Measurements from ENCODE around the gene MGA.

Gene MGA

DNA sequence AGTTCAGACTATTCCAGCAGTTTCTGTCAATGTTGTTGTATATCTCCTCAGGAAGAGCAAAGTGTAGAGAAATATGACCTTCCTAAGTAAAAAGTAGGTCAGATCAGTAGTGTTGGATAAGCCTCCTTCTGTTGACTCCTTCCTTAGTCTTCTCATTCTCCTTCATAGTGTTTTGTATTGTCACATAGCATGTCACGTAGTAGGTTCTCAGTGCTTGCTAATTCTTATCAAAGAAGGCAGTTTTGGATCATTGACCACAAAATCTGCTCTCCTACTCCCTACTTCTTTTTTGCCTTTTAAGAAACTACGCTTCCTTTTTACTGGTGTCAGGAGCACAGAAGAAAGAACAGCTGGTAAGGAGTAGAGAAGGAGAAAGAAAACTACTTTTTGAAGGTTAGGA lies 1.0 kb upstream of the MGA start:
- DNase-seq: no peak

DNA sequence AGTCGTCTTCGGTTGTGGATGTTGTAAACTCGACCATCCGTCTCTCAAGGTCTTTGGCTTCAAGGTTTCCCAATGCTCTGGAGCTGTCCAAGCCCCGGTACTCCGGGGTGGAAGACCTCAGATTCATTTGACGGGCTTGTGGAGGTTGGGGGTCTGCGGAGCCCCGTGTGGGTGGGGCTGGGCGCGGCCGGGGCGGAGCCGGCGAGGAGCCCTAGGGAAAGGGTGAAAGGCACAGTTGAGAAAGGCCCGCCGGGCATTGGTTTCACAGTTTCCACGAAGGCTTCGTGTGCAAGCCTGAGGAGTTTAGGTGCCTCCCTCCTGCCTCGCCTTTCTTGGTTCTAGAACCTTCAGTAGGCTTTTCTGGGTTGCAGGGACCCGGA lies 360 bp upstream of the MGA start:
- DNase-seq: no peak

DNA sequence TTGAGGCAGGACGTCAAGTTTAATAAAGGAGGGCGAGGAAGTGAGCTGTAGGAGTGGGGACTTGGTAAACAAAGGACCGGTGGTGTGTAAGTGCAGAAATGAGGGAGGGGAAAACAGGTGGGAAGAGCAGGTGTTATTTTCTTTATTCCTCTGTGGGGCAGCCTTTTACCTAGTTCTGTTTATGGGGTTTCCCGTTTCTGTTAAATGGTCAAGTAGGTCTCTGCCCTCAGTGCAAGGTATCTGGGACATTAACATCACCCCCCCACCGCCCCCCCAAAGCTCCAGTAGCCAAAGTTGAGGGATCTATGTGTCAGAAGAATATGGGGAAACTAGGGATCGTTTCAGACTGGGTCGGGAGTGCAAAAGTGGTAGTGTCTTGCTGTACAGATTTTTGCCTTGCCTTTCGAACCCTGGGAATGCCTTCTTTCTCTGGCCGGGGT lies 893 bp downstream of the MGA start:
- no peak for DNase-seq

DNA sequence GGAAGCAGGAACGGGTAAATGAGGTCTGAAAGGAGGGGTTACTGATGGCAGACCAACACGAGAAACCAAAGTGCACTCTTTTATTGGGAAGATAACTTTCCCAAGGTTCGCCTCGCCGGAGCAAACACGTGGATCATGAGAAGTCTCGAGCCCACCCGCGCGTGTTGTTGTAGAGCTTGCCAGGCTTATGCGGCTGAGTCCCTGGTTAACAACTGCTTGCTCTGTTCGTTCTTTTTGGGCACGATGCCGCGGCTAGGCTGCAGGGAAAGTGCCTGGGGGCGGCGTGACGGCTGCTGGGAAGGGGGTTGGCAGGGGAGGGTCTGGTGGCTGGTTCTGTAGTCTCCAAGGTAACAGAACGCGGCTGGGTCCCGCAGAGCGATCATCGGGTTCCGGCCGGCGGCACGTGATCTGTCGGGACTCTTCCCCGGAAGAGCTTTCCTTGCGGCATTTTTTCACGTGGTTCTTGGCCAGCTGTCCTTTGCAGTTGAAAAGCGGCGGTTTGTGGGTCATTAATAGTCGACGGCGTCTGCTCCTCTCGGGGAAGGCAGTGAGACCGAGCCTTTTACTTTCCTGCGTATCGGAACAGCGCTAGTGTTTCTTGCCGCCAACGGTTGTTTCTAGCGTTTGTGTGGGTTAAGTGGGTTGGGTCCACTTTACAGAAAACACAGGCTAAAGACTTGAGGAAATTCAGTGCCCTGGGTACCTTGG lies 1.5 kb downstream of the MGA start:
- DNase-seq: peak; percentile 49 to 78

DNA sequence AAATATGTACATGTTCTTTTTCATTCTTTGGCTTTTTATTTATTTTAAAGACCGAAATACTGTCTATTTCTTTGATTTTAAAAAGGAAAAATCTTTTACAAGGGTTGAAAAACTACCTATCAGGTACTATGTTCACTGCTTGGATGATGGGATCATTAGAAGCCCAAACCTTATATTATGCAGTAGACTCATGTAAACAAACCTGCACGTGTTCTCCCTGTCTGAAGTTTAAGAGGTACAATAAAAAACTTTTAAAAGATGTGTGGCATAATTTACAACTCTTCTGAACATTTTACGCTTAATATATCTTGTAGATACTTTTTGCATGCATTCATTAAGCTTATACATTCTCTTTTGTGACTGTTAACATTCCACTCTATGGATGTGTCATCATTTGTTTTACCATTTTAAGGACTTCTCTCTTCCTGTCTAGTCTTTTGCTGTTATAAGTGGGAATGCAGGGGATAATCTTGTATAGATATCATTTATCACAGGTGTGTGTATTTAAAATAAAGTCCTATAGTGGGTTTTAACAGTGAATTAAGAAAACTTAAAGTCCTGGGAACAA lies 6.2 kb downstream of the MGA start:
- DNase-seq: no peak

DNA sequence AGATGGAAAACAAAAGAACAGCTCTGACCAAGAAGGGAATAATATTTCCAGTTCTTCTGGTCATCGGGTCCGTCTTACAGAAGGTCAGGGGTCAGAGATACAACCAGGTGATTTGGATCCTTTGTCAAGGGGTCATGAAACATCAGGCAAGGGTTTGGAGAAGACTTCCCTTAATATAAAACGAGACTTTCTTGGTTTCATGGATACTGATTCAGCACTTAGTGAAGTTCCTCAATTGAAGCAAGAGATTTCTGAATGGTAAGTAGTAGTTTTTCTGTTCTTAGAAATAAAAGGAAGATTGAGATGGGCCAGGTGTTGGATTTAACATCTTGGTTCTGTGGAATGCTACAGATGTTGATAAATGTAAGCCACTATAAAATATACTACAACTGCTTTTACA lies 9.5 kb downstream of the MGA start:
- DNase-seq: no peak

DNA sequence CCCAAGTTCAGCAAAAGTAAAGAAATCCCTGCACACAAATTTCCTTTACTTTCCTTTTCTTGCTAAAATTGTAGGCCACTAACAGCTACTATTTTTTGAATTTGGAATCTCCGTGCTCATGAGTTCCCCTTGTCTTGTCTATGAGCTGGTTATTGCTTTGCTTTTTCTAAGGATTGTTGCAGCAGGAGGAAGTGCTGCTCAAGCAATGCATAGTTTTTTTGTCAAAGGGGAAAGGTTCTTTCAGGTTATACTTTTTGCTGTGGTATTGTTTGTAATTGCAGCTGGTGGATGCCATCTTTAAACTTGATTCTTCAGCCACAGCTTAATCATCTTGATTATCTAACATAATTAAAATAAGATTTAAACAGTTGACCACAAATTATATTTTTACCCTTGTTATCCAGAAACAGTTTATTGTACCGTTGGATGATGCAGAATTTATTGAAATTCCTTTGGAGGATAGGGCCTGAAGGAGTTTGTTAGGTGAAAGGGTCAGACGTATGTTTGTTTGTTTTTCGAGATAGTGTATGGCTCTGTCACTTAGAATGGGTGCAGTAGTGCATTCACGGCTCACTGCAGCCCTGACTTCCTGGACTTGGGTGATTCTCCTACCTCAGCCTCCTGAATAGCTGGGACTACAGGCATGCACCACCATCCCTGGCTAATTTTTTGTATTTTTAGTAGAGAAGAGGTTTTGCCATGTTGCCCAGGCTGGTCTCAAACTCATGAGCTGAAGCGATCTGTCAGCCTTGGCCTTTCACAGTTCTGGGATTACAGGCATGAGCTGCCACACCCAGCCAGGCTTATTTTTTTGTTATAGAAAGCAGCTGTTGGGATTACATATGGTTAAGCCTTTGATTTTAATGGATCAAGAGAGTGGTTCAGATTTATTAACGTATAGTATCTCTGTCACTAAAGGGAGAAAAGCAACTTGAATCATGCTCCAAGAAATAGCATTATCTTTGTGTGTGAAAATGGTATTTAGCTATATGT lies 11.7 kb downstream of the MGA start:
- DNase-seq: no peak

DNA sequence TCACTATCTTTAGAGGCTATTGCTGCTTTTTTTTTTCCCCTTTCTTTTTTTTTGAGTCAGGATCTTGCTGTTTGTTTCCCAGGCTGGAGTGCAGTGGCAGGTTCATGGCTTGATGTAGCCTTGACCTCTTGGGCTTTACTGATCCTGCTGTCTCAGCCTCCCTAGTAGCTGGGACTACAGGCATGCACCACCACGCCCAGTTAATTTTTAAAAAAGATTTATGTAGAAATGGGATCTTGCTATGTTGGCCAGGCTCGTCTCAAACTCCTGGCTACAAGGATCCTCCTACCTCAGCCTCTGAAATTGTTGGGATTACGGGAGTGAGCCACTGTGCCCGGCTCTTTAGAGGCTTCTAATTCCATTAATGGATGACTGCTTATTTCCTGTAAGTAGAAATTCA lies 15.1 kb downstream of the MGA start:
- DNase-seq: no peak

DNA sequence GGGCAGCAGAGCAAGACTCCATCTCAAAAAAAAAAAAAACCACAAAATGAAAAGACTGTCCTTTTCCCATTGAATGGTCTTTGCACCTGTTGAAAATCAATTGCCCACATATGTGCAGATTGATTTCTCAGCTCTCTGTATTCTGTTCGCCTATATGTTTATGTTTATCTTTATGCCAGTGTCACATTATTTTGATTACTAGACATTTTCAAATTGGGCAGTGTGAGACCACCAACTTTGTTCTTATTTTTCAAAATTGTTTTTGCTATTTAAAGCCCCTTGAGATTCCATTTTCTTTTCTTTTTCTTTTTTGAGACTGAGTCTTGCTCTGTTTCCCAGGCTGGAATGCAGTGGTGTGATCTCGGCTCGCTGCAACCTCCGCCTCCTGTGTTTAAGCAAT lies 18.5 kb downstream of the MGA start:
- DNase-seq: no peak

DNA sequence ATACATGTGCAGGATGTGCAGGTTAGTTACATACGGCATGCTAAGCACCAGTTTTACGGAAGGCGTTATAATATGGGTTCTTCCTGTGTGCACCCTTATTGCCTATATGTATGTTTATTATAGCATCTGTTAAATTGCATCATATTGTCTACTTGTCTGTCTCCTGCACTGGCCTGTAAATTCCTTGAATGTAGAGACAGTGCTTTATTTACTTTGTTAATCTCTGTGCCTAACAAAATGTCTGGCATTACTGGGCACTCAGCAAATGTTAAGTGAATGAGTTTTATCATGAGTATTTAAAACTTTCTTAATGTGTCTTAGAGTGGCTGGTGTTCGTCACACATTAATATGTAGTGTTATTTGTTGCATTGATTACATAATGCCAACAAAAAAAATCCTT lies 23.8 kb downstream of the MGA start:
- DNase-seq: no peak

DNA sequence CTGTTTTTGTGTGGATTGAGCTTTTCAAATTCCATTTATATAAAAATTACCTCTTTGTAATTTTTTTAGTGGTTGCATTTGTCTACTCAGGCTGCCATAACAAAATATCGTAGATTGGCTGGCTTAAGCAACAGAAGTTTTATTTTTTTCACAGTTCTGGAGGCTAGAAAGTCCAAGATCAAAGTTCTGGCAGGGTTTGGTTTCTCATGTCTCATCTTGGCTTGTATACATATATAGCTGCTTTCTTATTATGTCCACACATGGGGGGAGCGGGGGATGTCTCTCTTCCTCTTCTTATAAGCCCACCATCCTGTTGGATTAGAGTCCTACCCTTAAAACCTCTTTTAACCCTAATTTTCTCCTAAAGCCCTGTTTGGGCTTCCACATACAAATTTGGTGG lies 28.5 kb downstream of the MGA start:
- no peak for DNase-seq

DNA sequence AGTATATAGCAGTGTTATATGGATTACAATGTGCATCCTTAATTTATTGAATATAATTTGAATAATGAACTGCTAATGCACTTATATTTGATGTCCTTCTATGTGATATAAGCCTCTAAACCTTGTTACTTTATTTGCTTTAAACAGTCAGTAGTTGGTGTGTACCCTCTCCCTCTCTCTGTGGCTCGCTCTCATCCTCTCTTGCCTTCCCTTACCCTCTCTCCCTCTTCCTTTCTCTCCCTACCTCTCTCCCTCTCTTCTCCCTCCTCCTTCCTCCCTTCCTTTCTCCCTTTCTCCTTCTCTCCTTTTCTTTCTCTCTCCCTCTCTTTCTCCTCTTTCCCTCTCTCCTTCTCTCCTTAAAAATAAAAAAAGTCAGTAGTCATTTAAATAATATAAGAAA lies 28.9 kb downstream of the MGA start:
- no peak for DNase-seq

DNA sequence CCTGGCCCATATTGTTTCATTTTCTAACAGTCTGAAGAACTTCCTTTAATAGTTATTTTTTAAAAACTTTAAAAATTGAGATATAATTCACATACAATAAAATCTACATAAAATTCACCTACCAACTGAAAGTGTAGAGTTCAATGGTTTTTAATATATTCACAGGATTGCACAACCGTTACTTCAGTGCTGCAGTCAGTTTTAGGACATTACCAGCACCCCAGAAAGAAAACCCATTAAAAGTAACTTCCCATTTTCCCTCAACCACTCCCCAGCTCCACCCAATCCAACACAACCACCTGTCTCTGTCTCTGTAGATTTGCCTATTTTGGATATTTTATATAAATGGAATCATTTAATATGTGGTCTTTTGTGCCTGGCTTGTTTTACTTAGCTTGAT lies 29.6 kb downstream of the MGA start:
- DNase-seq: no peak

DNA sequence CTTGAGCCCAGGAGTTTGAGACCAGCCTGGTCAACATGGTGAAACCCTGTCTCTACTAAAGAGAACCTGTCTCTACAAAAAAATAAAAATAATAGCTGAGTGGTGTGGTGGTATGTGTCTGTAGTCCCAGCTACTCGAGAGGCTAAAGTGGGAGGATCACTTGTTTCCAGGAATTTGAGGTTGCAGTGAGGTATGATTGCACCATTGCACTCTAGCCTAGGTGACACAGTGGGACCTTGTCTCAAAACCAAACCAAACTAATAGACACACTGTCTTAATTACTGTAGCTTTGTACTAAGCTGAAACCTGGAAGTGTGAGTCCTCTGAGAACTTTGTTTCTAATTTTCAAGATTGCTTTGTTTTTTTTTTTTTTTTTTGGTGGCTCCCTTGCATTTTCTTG lies 30.4 kb downstream of the MGA start:
- no peak for DNase-seq

DNA sequence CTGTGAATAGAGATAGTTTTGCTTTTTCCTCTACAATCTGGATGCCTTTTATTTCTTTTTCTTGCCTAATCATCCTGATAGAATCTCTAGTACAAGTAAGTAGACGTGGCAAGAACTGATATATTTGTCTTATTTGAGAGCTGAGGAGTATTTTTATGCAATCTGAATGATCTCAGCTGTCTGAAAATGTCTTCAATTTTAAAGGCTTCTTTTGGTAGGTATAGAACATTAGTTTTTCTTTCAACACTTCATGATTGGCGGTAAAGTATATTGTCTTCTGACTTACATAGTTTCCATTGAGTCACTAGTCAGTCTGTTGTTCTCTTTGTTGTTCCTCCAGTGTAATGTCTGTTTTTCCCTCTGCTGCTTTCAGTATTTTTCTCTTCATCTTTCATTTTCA lies 31.3 kb downstream of the MGA start:
- DNase-seq: no peak

DNA sequence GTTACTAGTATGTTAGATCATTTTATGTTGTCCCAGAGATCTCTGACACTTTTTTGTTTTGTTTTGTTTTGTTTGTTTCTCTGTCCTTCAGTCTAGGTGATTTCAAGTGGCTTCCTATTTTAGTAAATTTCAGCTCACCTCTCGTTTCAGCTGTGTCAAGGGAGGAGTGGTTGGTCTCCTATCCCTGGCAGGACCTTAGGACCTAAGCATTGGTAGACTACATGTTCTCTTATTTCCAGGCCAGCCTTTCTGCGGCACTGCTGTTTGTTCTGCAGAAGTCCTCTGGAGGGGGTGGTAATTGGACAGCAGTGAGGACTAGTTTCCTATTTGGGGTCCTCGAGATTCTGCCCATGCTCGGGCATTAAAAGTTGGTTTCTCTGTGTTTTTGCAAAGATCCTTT lies 31.8 kb downstream of the MGA start:
- DNase-seq: no peak

DNA sequence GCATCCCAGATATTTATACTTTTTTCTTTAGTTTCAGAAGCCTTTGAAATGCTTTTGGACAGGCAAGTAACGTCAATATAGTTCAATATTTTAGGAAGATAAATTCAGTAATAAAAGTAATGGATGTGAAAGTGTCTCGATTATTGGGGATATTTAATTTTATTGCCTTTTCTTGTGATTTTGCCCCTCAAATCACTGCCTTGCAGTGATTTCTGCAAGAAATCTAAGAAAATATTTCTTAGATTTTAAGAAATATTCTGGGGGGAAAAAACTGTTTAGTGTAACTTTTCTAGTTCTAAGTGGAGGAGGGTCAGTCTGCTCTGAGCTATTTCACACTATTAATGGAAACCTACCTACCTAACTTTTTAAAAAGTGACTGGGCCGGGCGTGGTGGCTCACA lies 33.6 kb downstream of the MGA start:
- no peak for DNase-seq

DNA sequence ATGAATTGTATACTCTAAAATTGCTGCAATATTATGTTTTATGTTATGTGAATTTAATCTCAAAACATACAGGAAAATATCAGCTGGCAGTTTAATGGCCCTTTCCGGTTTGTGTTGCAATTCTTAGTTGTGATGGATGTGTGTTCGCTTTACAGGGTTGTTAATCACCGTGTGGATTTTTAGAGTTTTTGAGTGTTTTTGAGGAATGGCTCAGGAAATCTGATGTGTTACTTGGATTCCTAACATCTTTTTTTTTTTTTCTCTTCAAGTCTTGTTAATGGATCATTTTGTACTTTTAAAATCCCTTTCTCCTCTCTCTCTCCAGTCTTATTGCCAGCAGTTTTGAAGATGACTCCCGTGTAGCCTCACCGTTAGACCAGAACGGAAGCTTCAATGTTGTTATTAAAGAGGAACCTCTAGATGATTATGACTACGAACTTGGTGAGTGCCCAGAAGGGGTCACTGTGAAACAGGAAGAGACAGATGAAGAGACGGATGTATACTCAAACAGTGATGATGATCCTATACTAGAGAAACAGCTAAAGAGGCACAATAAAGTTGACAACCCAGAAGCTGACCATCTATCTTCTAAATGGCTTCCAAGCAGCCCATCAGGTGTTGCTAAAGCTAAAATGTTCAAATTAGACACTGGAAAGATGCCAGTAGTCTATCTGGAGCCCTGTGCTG lies 35.7 kb downstream of the MGA start:
- DNase-seq: no peak

DNA sequence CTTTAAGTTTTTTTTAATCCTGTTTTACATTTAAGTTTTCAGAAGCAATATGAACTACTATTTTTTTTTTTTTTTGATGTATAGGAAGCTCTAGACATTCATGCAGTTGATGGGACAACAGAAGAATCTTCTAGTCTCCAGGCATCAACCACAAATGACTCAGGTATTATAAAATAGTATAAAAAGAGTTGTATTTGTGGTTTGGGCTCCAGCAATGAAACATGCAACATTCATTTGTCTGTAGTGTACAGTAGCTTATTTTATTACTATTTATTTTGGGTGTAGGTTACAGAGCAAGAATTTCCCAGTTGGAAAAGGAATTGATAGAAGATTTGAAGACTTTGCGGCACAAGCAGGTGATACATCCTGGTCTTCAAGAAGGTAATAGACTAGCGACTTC lies 38.6 kb downstream of the MGA start:
- DNase-seq: no peak

DNA sequence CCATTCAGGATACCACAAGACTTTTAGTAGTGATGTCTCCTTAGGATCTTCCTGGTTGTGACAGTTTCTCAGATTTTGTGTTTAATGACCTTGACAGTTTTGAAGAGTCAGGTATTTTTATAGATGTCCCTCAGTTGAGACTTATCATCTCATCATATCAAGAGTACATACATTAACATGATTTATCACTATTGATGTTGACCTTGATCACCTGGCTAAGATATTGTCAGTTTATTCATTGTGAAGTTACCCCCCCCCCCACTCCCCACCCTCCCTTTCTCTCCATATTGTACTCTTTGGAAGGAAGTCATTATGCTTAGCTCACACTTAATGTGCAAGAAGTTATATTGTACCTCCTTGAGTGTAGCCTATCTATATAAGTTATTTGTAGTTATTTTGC lies 42.9 kb downstream of the MGA start:
- DNase-seq: no peak

DNA sequence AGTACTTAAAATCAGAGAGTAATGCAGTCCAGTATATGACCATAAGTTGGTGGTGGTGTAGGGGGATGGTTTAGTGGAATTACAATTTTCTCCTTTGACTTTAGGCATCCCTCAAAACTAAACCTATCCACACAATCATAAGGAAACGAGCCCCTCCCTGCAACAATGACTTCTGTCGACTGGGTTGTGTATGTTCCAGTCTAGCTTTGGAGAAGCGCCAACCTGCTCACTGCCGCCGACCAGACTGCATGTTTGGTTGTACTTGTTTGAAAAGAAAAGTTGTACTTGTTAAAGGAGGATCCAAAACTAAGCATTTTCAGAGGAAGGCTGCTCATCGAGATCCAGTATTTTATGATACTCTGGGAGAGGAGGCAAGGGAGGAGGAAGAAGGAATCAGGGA lies 52.8 kb downstream of the MGA start:
- DNase-seq: no peak

DNA sequence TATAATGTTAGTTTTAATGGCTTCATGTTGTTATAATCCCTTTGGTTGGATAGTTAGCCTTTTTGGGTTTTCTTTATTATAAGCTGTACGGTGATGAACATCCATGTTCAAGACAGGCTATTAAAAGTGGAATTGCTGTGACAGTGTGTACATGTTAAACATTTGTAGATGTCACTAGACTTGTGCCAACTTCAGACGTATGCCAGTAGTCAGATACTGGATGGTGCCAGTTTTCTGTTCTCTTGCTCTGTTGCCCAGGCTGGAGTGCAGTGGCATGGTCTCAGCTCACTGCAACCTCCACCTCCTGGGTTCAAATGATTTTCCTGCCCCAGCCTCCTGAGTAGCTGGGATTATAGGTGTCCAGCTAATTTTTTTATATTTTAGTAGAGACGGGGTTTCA lies 54.1 kb downstream of the MGA start:
- DNase-seq: no peak

DNA sequence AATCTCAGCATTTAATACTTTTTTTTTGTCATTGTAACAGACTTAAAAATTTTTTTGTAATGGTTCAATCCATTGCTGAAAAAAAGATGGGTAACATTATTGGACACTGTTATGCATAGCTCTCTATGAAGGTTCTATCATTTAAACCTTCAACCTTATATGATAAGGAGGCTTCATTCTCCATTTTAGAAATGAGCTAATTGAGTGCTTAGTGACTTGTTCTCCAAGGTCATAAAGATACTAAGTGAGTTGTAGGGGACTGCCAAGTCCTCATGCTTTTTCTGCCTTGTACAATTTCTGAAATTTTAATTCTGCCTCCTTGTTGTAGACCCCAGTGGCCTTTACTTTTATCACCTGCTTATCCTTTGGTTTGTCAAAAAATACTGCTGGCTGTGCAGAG lies 56.7 kb downstream of the MGA start:
- no peak for DNase-seq

DNA sequence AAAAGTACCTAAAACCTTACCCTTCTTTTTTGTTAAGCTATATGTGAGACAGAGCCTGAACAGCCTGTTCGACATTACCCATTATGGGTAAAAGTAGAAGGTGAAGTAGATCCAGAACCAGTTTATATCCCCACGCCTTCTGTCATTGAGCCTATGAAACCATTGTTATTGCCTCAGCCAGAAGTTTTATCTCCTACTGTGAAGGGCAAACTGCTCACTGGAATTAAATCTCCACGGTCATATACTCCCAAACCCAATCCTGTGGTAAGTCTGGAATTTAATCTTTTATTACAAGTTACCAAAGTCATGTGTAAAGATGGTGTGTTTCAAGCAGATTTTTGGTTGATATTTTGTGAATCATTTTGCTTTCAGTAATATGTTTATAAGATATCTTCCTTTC lies 66.9 kb downstream of the MGA start:
- no peak for DNase-seq
